Neural cell (in vitro differentiated cells): ENCODE results near the gene KCNIP4.

ENCODE experiments used
- EP300 ChIP-seq: fragments of 450-650 bp; conservative IDR thresholded peaks from 2 replicates; pipeline ENCODE4 v1.6.1; 2014; ENCODE audit warnings: antibody characterized with exemption, mild to moderate bottlenecking, moderate library complexity; ENCODE audit not compliant: poor library complexity, severe bottlenecking
- EZH2 ChIP-seq: fragments of 200-600, 300-800 bp; shearing (Covaris generic), sonication (generic); IDR thresholded peaks from 2 replicates; pipeline ENCODE4 v1.6.1; 2014; ENCODE audit warnings: antibody characterized with exemption, low read length, borderline replicate concordance, mild to moderate bottlenecking; ENCODE audit not compliant: insufficient read depth, poor library complexity, severe bottlenecking
- POLR2AphosphoS5 ChIP-seq: IDR thresholded peaks from 2 replicates; pipeline ENCODE4 v1.6.1; 2012
- RAD21 ChIP-seq: fragments of 450-650 bp; conservative IDR thresholded peaks from 2 replicates; pipeline ENCODE4 v1.6.1; 2014; ENCODE audit warnings: antibody characterized with exemption, mild to moderate bottlenecking, moderate library complexity
- SMC3 ChIP-seq: fragments of 450-650 bp; conservative IDR thresholded peaks from 2 replicates; pipeline ENCODE4 v1.6.1; 2014; ENCODE audit warnings: antibody characterized with exemption, mild to moderate bottlenecking, moderate library complexity; ENCODE audit not compliant: poor library complexity
- TAF1 ChIP-seq: IDR thresholded peaks from 2 replicates; pipeline ENCODE4 v1.6.1; 2012; ENCODE audit warnings: low read depth
- TF ChIP-seq, protein P1 (sequence below): fragments of 450-650 bp; IDR thresholded peaks from 2 replicates; pipeline ENCODE4 v1.5.1; 2014; ENCODE audit warnings: antibody characterized with exemption, mild to moderate bottlenecking, moderate library complexity; ENCODE audit not compliant: poor library complexity, severe bottlenecking
- TF ChIP-seq, protein P2 (sequence below): IDR thresholded peaks from 2 replicates; pipeline ENCODE4 v1.6.1; 2012; ENCODE audit warnings: borderline replicate concordance

DNA sequence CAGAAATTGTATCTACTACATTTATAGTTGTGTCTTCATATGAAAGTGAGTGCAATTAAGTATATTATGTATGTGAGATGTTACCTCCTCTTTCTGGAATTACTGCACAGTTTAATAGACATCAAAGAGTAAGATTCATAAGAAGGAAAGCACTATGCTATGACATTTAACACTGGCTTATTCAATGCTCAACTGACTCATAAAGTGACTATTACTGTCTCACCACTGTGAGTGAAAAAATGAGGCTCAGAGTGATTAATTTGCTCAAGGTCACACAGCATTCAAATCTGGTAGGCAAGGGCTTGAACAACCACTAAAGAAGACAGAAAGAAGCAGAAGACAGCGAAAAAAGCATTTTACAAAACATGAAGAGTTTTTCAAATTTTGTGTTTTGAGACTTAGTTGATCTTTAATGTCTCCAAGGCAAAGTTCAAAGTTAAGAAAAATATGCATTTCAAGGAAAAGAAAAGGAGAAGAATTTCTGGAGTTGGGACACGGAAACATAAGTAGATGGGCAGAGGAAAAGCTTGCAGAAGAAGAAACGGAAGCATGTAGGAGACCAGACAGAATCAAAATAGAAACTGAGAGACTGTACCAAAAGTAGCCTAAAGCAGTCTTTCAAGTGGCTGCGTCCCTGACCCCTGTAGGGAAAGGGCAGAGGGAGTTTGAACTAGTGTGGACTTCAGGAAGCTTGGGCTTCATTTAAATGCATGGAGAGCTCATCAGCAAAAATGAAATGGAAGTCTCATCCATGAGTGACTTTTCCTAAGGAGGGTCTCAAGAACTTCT, 66.3 kb downstream of the KCNIP4 start:
- TF ChIP-seq RAD21 (no peak), TAF1 (no peak), EP300 (no peak), POLR2AphosphoS5 (no peak), EZH2 (no peak), SMC3 (no peak)
- TF ChIP-seq, protein P1, sequence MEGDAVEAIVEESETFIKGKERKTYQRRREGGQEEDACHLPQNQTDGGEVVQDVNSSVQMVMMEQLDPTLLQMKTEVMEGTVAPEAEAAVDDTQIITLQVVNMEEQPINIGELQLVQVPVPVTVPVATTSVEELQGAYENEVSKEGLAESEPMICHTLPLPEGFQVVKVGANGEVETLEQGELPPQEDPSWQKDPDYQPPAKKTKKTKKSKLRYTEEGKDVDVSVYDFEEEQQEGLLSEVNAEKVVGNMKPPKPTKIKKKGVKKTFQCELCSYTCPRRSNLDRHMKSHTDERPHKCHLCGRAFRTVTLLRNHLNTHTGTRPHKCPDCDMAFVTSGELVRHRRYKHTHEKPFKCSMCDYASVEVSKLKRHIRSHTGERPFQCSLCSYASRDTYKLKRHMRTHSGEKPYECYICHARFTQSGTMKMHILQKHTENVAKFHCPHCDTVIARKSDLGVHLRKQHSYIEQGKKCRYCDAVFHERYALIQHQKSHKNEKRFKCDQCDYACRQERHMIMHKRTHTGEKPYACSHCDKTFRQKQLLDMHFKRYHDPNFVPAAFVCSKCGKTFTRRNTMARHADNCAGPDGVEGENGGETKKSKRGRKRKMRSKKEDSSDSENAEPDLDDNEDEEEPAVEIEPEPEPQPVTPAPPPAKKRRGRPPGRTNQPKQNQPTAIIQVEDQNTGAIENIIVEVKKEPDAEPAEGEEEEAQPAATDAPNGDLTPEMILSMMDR = no peak
- TF ChIP-seq, protein P2, sequence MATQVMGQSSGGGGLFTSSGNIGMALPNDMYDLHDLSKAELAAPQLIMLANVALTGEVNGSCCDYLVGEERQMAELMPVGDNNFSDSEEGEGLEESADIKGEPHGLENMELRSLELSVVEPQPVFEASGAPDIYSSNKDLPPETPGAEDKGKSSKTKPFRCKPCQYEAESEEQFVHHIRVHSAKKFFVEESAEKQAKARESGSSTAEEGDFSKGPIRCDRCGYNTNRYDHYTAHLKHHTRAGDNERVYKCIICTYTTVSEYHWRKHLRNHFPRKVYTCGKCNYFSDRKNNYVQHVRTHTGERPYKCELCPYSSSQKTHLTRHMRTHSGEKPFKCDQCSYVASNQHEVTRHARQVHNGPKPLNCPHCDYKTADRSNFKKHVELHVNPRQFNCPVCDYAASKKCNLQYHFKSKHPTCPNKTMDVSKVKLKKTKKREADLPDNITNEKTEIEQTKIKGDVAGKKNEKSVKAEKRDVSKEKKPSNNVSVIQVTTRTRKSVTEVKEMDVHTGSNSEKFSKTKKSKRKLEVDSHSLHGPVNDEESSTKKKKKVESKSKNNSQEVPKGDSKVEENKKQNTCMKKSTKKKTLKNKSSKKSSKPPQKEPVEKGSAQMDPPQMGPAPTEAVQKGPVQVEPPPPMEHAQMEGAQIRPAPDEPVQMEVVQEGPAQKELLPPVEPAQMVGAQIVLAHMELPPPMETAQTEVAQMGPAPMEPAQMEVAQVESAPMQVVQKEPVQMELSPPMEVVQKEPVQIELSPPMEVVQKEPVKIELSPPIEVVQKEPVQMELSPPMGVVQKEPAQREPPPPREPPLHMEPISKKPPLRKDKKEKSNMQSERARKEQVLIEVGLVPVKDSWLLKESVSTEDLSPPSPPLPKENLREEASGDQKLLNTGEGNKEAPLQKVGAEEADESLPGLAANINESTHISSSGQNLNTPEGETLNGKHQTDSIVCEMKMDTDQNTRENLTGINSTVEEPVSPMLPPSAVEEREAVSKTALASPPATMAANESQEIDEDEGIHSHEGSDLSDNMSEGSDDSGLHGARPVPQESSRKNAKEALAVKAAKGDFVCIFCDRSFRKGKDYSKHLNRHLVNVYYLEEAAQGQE = no peak
